GM23338 (cell line): ENCODE measurements around the gene MYO9A. TPM values are rescaled to one million over a fixed set of nuclear protein-coding genes. Genes with fewer than 3 reads are reported as not detected.

Source experiments
- EZH2phosphoT487 ChIP-seq: fragments of 200-600 bp; sonication (generic); IDR thresholded peaks from one replicate; pipeline ENCODE4 v1.8.1; 2018; ENCODE audit warnings: antibody characterized with exemption; ENCODE audit not compliant: unreplicated experiment
- polyA plus RNA-seq: library from polyadenylated mRNA; unstranded; fragments of >200 nt; fragmentation: Nextera tagmentation; extraction: Ambion mirVana; gene quantifications from 2 replicates; pipeline ENCODE4 v1.2.1, GENCODE V29; 2016
- total RNA-seq: library from RNA; depleted of rRNA; stranded (reverse); fragments of >200 nt; shearing (Covaris generic); gene quantifications from 2 replicates; pipeline ENCODE4 v1.2.3, GENCODE V29; 2014
- TF ChIP-seq, protein P1 (sequence below): fragments of 250-450 bp; sonication (Bioruptor Pico); IDR thresholded peaks from 2 replicates; pipeline ENCODE4 v1.5.0; 2020; ENCODE audit warnings: mild to moderate bottlenecking, moderate library complexity
- TF ChIP-seq, protein P2 (sequence below): IDR thresholded peaks from 2 replicates; pipeline ENCODE4 v1.6.1; 2016; ENCODE audit warnings: antibody characterized with exemption
- TF ChIP-seq, protein P3 (sequence below), 2 experiments: fragments of 200-600 bp in 1 of 2; sonication (generic) in 1 of 2; conservative IDR thresholded peaks; 2 replicates each; pipeline versions ENCODE4 v1.5.1 to v1.6.1; 2016 to 2017; ENCODE audit warnings: antibody characterized with exemption in 2 of 2, low read depth in 2 of 2, mild to moderate bottlenecking in 2 of 2, moderate library complexity in 1 of 2
- TF ChIP-seq, protein P4 (sequence below): IDR thresholded peaks from one replicate; pipeline ENCODE4 v1.6.1; 2018; ENCODE audit warnings: antibody characterized with exemption; ENCODE audit not compliant: unreplicated experiment

MYO9A gene
- total and polyA plus RNA-seq, 2 experiments from 2014 or later, result 11.6 to 32.8 TPM

DNA sequence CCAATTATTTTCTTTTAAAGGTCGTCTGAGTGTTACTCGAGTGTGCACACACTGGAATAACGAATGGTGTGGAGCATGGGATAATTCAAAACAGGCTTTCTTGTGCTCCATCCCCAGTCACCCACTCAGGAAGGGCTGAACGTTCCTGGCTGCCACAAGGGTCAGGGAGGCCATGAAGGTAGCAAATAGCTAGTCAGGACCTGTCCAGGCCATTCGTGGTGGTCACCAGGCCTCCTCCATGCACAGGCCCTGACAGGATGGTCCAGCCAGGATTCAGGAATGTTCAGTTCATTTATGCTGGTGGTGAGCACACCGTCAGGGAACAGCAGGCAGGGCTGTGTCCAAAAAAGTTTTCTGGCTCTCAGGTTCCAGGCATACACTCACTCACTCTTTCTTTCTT, 319.3 kb downstream of the MYO9A start (continued):
- TF ChIP-seq, protein P1, sequence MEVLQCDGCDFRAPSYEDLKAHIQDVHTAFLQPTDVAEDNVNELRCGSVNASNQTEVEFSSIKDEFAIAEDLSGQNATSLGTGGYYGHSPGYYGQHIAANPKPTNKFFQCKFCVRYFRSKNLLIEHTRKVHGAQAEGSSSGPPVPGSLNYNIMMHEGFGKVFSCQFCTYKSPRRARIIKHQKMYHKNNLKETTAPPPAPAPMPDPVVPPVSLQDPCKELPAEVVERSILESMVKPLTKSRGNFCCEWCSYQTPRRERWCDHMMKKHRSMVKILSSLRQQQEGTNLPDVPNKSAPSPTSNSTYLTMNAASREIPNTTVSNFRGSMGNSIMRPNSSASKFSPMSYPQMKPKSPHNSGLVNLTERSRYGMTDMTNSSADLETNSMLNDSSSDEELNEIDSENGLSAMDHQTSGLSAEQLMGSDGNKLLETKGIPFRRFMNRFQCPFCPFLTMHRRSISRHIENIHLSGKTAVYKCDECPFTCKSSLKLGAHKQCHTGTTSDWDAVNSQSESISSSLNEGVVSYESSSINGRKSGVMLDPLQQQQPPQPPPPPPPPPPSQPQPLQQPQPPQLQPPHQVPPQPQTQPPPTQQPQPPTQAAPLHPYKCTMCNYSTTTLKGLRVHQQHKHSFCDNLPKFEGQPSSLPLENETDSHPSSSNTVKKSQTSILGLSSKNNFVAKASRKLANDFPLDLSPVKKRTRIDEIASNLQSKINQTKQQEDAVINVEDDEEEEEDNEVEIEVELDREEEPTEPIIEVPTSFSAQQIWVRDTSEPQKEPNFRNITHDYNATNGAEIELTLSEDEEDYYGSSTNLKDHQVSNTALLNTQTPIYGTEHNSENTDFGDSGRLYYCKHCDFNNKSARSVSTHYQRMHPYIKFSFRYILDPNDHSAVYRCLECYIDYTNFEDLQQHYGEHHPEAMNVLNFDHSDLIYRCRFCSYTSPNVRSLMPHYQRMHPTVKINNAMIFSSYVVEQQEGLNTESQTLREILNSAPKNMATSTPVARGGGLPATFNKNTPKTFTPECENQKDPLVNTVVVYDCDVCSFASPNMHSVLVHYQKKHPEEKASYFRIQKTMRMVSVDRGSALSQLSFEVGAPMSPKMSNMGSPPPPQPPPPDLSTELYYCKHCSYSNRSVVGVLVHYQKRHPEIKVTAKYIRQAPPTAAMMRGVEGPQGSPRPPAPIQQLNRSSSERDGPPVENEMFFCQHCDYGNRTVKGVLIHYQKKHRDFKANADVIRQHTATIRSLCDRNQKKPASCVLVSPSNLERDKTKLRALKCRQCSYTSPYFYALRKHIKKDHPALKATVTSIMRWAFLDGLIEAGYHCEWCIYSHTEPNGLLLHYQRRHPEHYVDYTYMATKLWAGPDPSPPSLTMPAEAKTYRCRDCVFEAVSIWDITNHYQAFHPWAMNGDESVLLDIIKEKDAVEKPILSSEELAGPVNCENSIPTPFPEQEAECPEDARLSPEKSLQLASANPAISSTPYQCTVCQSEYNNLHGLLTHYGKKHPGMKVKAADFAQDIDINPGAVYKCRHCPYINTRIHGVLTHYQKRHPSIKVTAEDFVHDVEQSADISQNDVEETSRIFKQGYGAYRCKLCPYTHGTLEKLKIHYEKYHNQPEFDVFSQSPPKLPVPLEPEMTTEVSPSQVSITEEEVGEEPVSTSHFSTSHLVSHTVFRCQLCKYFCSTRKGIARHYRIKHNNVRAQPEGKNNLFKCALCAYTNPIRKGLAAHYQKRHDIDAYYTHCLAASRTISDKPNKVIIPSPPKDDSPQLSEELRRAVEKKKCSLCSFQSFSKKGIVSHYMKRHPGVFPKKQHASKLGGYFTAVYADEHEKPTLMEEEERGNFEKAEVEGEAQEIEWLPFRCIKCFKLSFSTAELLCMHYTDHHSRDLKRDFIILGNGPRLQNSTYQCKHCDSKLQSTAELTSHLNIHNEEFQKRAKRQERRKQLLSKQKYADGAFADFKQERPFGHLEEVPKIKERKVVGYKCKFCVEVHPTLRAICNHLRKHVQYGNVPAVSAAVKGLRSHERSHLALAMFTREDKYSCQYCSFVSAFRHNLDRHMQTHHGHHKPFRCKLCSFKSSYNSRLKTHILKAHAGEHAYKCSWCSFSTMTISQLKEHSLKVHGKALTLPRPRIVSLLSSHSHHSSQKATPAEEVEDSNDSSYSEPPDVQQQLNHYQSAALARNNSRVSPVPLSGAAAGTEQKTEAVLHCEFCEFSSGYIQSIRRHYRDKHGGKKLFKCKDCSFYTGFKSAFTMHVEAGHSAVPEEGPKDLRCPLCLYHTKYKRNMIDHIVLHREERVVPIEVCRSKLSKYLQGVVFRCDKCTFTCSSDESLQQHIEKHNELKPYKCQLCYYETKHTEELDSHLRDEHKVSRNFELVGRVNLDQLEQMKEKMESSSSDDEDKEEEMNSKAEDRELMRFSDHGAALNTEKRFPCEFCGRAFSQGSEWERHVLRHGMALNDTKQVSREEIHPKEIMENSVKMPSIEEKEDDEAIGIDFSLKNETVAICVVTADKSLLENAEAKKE (CRISPR knock-in tag), result no peak
- no peak for TF ChIP-seq EZH2phosphoT487
- TF ChIP-seq, protein P2, sequence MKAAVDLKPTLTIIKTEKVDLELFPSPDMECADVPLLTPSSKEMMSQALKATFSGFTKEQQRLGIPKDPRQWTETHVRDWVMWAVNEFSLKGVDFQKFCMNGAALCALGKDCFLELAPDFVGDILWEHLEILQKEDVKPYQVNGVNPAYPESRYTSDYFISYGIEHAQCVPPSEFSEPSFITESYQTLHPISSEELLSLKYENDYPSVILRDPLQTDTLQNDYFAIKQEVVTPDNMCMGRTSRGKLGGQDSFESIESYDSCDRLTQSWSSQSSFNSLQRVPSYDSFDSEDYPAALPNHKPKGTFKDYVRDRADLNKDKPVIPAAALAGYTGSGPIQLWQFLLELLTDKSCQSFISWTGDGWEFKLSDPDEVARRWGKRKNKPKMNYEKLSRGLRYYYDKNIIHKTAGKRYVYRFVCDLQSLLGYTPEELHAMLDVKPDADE, result no peak
- TF ChIP-seq, protein P3, sequence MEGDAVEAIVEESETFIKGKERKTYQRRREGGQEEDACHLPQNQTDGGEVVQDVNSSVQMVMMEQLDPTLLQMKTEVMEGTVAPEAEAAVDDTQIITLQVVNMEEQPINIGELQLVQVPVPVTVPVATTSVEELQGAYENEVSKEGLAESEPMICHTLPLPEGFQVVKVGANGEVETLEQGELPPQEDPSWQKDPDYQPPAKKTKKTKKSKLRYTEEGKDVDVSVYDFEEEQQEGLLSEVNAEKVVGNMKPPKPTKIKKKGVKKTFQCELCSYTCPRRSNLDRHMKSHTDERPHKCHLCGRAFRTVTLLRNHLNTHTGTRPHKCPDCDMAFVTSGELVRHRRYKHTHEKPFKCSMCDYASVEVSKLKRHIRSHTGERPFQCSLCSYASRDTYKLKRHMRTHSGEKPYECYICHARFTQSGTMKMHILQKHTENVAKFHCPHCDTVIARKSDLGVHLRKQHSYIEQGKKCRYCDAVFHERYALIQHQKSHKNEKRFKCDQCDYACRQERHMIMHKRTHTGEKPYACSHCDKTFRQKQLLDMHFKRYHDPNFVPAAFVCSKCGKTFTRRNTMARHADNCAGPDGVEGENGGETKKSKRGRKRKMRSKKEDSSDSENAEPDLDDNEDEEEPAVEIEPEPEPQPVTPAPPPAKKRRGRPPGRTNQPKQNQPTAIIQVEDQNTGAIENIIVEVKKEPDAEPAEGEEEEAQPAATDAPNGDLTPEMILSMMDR (conservative IDR thresholded peaks at IDR 0.05; ENCODE audit: low read depth in 2 of 2), result no peak
- TF ChIP-seq, protein P4, sequence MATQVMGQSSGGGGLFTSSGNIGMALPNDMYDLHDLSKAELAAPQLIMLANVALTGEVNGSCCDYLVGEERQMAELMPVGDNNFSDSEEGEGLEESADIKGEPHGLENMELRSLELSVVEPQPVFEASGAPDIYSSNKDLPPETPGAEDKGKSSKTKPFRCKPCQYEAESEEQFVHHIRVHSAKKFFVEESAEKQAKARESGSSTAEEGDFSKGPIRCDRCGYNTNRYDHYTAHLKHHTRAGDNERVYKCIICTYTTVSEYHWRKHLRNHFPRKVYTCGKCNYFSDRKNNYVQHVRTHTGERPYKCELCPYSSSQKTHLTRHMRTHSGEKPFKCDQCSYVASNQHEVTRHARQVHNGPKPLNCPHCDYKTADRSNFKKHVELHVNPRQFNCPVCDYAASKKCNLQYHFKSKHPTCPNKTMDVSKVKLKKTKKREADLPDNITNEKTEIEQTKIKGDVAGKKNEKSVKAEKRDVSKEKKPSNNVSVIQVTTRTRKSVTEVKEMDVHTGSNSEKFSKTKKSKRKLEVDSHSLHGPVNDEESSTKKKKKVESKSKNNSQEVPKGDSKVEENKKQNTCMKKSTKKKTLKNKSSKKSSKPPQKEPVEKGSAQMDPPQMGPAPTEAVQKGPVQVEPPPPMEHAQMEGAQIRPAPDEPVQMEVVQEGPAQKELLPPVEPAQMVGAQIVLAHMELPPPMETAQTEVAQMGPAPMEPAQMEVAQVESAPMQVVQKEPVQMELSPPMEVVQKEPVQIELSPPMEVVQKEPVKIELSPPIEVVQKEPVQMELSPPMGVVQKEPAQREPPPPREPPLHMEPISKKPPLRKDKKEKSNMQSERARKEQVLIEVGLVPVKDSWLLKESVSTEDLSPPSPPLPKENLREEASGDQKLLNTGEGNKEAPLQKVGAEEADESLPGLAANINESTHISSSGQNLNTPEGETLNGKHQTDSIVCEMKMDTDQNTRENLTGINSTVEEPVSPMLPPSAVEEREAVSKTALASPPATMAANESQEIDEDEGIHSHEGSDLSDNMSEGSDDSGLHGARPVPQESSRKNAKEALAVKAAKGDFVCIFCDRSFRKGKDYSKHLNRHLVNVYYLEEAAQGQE, result no peak
